Tongue (tissue), 2 donors: ENCODE measurements around the gene MAMDC2. TPM values are rescaled to one million over a fixed set of nuclear protein-coding genes. Genes with fewer than 3 reads are reported as not detected.
"Not testable (repeated sequence)": the region's sequence is repeated elsewhere in the genome, so short reads cannot be mapped to it uniquely, and the experiment has no call there.

Source experiments
- DNase-seq: peaks from one replicate; pipeline ENCODE4 v3.0.0-alpha.2; 2015
- total RNA-seq: library from RNA; depleted of rRNA; stranded (reverse); fragments of >200 nt; gene quantifications from one replicate; pipeline ENCODE4 v1.2.3, GENCODE V29; 2014

Gene MAMDC2
- total RNA-seq, 1 donor from 2014 or later = 21.5 TPM

DNA sequence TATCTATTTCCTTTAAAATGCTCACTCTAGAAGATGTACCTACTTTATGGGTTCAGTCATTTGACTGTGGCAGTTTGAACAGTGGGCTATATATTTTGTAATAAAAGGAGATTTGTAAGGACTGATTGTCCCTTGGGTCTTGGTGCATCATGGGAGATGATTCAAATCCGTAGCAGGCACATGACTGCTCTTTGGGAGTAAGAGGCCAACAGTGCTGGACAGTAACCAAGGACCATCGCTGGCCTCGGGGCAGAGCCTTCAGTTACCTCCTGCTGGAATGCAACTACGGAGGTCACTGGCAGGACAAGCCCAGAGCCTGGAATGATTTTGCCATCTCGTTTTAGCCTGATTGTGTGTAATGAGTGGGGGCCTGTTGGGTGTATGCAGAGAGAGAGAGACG, 7.0 kb upstream of the MAMDC2 start:
- no peak for DNase-seq

DNA sequence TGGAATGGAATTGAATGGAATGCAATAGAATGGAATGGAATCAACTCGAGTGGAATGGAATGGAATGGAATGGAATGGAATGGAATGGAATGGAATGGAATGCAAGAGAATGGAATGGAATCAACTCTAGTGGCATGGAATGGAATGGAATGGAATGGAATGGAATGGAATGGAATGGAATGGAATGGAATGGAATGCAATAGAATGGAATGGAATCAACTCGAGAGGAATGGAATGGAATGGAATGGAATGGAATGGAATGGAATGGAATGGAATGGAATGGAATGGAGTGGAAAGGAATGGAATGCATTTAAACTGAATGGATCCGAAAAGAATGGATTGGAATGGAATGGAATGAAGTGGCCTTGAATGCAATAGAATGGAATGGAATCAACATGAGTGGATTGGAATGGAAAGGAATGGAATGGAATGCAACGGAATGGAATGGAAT, 5.5 kb upstream of the MAMDC2 start:
- not testable (repeated sequence) for DNase-seq

DNA sequence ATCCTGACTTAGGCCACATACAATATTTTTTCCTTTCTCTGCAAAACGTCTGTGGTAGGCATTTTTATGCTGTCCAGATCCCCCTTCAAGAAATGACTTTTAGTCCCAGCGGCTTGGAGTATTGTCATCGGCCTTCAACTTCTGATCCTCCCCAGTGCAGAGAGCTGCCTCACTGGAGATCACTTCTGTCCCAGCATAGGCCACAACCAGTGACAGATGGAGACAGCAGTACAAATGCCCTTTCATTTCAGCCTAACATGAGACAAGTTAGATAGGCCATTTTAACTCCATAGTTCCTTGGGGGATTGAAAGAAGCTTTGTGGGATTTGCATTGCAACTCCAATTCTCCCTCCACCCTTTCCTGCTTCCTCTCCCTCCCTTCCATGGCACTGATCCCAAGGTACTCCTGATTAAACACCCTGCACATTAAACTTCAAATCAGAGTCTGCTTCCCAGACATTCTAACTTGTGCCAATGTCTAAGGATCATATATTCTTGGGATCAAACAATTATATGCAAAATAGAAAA, 3.2 kb upstream of the MAMDC2 start:
- DNase-seq = peak; percentile 24

DNA sequence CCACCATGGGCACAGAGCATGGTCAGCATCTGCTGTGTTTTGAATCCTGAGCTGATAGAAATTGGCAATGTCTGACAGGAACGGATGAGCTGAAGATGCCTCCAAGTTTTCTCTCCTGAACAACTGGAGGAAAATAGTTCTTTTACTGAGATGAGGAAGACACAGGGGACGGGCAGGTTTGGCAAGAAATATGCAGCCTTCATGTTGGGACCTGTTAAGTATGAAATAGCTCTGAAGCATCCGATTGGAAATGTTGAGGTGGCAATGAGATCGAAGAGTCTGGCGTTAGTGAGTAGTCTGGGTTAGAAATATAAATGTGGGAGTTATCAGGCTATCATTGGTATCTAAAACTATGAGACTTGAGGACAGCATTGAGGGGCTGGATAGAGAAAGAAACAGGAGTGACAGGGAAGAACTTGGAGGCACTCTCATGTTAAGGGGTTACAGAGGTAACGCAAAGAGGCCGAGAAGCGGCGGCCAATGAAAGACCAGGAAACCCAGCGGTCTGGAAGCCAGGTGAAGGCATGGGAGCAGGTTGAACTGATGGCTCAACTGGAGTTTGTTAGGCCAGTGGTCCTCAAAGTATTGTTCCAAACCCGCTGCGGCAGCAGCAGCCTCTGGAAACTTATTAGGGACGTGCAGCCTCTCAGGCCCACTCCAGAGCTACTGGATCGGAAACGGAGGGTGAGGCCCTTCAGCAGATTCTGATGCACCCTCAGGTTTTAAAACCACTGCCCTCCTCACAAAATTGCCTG, 1.0 kb upstream of the MAMDC2 start:
- no peak for DNase-seq

DNA sequence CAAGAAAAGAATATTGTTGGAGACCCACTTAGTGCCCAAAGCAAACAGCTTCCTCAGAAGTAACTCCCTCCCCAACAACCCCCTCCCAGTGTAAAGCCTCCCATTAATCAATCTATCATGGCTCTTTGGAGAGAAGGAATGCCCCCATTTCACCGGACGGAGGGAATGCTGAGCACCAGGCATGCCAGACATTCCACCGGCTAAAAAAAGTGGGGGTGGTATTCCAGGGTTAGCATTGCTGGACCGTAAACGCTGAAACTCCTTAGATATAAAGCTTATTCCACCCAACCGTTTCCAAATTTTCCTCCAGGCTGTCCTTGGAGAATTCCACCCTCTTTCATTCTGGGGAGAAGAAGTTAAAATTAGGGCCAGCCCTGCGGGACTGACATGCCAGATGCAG, 363 bp upstream of the MAMDC2 start:
- DNase-seq = no peak

DNA sequence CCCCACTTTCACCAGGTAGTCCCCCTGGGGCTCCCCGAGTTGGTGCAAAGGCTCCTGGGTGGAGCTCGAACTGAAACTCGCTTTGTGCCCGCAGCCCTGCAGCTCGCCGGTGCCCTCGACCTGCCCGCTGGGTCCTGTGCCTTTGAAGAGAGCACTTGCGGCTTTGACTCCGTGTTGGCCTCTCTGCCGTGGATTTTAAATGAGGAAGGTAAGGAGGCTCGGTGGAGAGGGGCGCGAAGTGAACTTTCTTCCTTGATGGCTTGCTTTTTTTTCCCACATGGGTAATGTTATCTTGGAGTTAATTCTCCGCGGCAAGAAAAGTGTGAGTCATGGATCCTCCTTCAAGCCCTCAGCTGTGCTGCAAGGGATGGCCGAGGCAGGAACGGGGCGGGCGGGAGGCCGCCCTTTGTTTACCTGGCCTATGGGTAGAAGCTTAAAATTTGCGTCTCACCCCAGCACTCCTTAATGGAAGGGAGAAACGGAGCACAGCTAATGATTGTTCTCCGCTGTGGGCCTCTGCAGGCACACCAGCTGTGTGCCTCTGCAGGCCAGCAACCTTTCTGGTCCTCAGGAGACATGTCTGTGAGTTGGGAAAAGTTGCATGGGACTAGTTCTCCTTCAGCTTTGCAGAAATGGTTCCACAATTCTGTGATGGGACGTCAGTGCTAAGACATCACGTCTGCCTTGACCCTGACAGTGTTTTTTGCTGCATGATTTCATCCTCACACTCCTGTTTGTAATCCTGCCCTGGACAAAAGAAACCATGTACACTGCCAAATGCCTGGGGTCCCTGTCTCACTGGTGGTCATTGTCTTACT, 1.1 kb downstream of the MAMDC2 start:
- DNase-seq = peak; percentile 35

DNA sequence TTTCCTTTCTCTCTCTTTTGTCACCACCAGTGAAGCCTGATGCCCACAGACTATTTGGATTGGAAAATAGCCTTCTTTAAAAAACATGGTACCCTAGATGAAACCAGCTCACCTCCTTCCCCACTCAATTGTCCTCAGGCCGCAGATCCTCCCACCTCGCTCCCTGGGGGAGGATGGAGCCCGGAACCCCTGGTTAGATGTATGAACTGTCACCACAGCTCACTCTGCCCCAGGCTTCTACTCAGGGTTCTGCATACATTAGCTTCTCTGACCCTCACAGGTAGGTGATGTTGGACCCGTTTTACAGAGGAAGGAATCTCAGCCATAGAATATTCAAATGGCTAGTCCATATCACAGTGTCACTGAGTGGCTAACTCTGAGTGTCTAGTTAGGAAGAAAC, 1.8 kb downstream of the MAMDC2 start:
- DNase-seq = no peak

DNA sequence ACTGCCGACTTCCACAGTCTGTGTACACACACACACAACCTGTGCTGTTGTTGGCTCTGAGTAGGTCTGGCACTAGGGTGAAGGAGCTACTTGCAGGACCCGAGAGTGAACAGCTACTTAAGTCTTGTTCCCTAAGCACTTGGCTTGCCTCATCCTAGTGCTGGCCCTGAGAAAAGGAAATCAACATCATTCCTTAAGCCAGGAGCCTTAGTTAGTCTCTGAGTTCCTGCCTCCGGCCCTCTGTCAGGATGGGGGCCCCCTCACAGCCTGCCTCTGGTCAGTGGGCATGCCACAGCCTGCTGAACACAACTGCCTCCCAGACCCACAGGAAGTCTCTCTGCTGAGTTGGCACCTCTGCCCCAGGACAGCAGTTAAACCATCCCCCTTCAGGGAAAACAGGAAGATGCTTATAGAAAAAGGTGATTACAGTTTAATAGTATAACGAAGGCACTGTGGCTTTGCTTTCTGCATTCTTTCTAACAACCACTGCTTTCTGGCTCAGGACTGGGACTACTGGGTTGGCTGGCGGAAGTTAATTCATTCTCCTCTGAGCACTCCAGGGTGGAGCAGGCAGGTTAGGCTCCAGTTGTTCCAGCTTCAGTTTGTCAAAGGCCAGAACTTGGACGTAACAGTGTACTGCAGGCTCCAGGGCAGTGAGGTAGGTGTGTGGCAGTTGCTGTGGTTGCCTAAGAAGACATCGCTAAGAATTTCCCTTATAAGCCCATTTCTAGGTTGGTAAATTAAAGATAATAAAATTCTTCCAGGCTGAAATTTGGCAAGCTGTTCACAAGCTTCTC, 2.8 kb downstream of the MAMDC2 start:
- DNase-seq = peak; percentile 22

DNA sequence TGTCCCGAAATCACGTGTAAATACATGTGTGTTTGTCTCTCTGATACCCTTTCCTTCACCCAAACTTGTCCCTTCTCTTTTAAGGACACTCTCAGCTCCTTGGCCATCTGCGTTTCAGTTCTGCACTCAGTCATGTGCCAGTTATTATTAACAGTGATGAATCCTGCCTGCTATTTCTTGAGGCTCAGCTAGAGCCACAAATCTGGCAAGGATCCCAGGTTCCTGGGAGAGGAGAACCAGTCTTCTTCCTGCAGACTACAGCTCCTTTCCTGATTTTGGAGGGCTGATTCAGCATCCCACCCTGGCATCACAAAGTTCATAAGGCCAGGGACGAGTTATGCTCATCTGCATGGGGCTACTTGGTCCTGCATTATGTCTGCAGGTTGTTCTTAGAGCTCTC, 5.6 kb downstream of the MAMDC2 start:
- DNase-seq = peak; percentile 82

DNA sequence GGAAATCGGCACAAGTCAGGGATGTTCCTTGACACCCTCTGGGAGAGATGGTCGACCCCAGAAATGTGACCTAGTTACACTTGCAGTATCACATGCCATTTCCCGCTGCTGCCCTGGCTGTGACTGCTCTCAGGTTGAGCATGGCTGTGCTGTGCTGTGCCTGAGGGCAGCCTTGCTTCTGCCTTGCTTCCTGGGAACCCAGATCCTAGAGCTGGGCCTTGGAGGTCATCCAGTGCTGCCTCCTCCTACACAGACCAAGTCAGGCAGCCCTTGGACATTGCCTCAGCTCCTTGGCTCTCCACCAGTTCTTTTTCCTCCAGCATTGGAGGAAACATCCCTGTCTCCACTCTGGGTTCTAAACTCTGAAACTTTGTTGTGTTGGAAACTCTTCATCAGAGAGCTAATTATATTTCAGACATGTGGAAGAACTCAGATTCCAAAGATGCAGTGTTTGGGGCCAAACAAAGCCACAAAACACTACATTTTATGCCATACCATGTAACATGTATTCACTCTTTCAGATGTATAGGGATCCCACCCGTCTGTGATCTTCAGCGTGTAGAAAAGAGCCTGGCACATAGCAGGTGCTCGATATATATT, 6.1 kb downstream of the MAMDC2 start:
- peak; percentile 38 for DNase-seq

DNA sequence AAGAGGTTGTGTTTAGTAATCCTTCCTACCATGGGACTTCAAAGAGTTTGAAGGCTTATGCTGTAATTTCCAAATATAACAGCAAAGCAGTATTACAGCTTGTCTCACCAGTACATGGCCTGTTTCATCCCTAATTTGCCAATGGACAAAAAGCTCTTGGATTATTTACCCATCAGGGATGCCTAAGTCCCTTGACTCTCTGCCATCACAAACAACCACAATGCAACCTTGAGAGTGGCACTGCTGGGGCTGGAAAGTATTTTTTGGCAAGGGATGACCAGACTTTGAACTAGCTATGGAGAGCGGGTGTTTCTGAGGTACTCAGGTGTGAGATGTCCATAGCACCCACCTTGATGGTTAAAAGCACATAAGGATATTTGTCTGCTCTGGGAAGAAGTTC, 9.1 kb downstream of the MAMDC2 start:
- no peak for DNase-seq

DNA sequence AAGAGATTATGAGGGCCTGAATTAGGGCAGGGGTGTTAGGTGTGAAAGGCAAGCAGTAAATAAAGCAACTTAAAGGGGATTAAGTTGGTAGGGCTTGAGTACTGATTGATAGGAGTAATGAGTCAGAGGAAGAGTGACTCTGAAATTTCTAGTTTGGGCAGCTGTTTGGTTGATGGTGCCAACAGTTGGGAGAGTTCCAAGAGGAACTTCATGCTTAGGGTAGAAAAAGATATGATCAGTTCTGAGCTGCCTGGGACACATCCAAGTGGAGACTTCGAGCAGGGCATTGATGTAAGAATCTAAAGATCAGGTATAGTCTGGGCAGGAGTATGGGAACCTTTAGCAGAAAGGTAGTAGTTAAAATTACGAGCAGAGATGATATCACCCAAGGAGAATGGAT, 10.2 kb downstream of the MAMDC2 start:
- peak; percentile 87 for DNase-seq

DNA sequence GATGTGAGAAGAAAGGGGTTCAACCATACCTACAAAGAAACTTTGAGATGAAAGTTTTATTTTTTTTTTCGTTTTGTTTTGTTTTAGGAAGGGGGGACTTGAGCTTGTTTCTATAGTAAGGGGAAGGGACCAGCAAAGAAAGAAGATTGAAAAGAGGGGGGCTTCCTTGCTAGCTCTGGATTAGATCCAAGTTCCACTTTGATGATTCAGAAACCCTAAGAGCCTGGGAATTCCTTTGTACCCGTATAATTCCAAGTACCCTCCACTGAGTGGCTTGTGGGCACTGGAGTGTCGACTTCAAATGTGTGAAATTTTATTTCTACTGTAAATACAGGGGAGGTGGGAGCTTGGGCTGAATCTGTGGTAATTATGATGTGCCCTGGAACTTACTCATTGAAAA, 10.9 kb downstream of the MAMDC2 start:
- DNase-seq = no peak

DNA sequence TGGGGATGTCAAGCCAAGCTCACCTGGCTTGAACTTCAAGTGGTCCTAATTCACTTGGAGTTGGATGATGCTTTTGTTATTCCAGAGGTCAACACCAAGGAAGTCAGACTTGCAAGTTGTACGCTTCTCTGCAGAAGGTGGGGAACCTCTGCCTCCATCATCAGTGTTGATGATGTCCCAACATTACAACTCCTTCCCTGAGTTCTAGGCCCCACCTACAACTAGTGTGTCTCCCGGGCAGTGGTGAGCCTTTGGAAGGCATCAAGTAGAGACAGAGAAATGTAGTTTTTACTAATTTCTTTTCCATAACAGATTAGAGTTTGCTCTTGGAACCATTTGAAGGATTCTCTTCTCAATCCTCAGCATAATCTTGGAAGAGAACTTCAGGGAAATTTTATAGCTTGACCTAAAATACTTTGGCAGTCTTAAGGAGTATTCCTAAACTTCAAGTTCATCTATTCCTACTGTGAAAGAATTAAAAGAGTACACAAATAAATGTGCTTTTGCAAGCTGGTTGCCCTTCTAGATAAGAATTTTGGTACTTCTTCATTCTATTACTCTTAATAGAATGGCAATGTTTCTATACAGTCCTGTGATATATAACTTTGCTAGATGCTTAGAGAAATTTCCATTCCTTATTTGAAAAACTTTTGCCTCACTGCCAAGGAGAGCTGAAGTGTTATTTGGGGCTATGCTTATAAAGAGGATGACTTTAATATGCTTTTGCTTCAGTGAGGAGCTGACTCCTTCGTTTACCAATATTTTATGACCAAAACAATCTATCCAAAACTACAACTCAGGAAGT, 12.0 kb downstream of the MAMDC2 start:
- no peak for DNase-seq

DNA sequence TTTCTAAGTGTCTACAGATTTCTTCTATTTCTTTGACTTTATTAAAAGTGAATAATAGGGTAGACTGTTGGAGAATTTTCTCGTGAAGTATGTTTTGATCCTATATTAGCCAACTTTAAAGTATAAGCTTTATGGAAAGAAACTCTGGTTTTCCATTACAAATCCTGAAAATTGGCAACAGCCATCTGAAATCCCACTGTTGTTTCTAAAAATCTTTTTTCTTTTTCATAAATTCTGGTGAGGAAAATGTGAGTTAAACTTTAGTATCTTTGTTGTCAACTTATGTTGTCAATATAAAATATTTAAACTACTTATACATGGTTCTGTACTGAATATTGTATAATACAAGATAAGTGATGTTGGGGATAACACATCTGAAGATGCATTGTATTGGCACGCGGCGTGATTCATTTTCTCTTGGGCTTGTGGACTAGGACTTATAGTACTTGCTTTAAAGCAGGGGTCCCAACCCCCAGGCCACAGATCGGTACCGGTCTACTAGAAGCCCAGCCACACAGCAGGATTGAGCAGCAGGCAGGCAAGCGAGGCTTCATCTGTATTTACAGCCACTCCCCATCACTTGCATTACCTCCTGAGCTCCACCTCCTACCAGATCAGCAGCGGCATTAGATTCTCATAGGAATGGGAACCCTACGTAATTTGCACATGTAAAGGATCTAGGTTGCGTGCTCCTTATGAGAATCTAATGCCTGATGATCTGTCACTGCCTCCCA, 12.7 kb downstream of the MAMDC2 start:
- DNase-seq = no peak

DNA sequence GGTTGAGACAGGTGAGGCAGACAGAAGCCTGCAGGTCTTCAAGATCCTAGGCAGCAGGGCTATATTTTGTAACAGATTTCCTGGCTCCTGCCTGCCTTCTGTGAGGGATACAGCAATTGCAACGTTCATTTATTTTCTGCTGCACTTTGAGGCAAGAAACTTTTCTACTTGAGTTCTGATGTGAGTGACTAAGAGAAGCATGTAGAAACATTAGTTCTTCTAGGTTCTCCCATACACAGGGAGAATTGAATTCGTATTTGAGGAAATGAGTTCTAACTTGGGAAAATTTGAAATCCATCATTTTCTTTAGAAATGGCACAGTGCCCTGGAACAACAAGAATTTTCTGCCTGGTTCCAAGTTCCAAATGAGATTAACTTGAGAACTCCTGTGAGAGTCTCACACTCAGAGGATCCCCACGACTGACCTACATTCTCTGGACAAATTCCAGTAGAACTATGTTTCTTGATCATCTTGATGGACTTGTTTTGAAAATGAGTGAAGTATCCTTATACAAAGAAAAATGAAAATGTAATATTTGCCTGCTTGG, 15.0 kb downstream of the MAMDC2 start:
- DNase-seq = no peak

DNA sequence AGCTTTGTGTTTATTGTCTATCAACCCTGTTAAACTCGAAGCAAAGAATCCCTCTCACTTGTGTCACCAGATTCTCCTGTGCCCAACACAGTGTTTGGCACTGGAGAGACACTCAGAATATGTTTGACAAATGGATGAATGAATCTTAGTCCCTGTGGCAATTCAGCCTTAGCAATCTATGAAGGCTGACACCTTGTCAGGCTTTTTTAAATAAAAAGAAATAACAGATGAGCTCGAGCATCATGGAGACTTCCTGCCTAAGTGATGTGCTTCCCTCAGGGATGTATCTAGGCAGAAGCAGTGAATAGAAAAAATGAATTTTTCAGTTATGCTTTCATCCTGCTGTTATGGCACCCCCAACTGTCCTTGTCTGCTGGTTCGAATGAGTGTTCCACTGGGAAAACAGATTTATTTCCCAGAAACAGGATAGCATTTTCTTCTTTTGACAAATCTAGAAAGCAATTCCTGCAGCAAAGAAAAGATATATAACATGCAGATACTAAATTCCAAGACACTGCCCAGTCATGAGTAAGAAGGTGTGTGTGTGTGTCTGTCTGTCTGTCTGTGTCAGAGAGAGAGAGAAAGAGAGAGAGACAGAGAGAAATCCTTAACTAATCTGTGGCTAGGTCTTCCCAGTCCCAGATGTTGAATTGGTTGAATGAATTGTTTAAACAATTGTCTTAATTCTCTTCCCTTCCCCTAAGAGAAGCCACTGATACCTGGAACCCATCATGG, 16.7 kb downstream of the MAMDC2 start:
- DNase-seq = no peak

DNA sequence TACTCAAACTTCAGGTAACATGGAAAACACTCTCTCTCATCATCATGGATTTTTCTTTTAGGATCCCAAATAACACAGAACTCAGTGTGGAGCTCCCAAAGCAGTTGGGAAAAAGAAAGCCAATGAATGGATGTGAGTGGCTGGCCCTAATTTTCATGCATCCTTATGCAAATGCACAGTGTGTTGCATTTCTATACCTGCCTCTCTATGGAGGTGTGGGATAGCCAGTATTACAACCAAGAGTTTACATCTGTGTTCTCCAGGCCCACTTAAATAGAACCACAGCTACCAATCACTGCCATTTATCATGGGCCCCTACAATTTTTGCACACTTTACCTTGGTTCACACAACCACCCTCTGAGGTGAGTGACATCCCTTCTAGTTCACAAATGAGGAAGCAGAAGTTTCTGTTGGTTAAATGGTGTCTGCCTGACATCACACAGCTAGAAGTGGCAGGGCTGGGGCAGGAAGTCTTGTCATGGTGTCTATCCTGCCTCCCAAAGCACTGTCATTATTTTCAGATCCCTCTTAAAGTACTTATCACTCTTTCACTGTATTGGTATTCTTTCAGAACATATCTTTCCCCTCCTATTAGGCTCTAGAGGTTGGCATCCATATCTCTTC, 17.3 kb downstream of the MAMDC2 start:
- DNase-seq = no peak

DNA sequence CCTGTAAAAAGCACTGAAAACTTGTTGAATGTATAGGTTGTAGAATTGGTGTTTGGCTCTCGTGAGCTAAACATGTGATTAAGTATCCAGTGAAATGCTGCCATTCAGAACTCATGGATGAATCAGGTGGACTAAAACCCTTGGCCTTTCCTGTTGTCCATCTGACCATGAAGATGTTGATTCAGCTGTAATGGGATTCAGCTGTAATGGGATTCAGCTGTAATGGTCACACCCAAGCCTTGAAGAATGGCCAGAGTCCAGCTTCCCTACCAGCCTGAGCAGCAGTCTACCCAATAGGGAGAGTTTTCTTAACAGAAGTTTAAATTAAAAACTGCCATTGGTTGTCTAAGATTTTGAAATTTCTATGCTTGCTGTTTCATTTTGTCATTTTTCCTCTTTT, 18.1 kb downstream of the MAMDC2 start:
- no peak for DNase-seq
